PC-9 (cell line): ENCODE measurements around the gene FABP1.

ENCODE experiments used
- EZH2 ChIP-seq: fragments of 200-600 bp; sonication (generic); IDR thresholded peaks from 2 replicates; pipeline ENCODE4 v1.8.0; 2017; ENCODE audit warnings: antibody characterized with exemption, low read depth
- TF ChIP-seq, protein P1 (sequence below): fragments of 200-600 bp; sonication (generic); conservative IDR thresholded peaks from 2 replicates; pipeline ENCODE4 v1.6.1; 2017; ENCODE audit warnings: mixed run types, antibody characterized with exemption, mild to moderate bottlenecking, moderate library complexity

DNA sequence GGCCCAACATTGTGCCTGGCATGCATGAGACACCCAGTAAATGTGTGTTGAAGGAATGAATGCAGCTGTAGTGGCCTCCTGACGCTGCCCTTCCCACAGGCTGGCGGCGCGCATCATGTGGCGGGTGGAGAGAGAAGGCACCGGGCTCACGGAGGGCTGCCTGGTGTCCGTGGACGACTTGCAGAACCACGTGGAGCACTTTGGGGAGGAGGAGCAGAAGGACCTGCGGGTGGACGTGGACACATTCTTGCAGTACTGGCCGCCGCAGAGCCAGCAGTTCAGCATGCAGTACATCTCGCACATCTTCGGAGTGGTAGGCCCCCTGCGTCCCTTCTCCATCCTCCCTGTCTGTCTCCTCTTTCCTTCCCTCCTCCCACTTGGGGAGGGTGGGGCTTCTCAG is 40.1 kb downstream of the FABP1 start:
- TF ChIP-seq EZH2 = no peak
- TF ChIP-seq, protein P1, sequence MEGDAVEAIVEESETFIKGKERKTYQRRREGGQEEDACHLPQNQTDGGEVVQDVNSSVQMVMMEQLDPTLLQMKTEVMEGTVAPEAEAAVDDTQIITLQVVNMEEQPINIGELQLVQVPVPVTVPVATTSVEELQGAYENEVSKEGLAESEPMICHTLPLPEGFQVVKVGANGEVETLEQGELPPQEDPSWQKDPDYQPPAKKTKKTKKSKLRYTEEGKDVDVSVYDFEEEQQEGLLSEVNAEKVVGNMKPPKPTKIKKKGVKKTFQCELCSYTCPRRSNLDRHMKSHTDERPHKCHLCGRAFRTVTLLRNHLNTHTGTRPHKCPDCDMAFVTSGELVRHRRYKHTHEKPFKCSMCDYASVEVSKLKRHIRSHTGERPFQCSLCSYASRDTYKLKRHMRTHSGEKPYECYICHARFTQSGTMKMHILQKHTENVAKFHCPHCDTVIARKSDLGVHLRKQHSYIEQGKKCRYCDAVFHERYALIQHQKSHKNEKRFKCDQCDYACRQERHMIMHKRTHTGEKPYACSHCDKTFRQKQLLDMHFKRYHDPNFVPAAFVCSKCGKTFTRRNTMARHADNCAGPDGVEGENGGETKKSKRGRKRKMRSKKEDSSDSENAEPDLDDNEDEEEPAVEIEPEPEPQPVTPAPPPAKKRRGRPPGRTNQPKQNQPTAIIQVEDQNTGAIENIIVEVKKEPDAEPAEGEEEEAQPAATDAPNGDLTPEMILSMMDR = no peak
